Activated CD4-positive, alpha-beta T cell treated with anti-CD3 and anti-CD28 coated beads, Interleukin-2, amount 50 U/mL, for 4 hours (primary cell): Measurements from ENCODE around the gene FOXO6.
A peak's percentile ranks its signal among the peaks of the same experiment; 100 is the strongest.

ENCODE experiments used
- DNase-seq, 2 experiments: peaks; one replicate each; pipeline ENCODE4 v3.0.0-alpha.2; 2020

FOXO6 gene

DNA sequence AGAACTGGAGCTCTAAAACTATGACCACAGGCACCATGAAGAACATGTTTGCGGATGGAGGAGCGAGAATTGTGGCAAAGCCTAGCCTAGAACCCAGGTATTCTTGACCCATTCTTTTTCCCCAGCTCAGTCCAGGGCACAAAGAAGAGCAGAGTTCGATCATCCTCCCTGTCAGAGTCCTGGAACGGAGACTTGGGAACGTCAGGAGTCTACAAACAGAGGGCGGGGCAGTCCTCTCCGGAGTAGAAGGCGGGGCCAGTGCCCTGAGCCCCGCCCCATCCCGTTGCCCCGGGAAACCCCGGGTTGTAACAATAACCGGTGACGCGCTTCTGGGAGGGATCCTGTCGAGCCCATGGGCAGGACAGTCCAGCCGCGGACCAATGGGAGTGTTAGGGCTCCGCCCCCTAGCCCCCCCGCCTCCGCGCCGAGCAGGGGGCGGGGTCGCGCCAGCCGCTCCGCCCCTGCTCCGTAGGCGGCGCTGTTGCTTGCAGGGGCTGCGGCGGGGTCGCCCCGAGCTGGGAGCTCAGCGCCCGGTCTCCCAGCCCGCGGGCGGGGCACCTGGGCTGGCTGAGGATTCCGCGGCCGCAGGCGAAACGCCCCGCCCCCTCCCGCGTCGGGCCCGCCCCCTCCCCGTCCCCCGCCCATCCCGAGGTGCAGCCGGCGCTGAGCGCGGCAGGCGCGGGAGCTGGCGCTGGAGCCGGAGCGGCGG is at the start of gene FOXO6:
TSS of gene FOXO6 (plus strand) at position 649 of the 709 bp plus-strand sequence.
- peak; percentile 88 to 89 for DNase-seq

DNA sequence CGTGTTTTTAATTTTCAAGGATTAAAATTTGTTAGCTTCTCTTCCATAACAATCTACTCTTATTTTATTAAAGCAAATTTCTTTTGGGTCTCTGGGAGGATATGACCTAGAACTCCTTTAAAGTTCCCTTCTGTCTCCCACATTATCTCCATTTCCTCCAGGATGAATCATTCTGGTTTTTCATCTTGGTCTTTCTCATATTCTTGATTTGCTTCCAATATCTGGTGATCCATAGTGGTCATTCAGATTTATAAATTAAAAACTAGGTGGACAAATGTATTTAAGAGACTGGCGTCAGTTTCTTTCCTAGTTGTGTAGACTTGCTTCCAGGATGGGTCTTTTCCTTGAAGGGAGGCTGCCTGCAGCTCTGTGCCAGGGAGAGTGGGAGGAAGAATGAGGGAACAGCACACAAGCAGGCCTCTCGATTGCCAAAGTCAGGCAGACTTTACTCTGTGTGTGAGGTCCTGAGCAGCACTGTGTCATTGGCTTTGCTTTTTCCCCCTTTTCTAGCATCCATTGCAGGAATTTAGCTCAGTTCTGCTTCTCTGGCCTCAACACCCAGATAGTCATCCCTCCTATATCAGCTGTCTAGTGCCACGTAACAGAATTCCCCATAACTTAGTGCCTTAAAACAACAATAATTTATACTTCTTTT is 48.1 kb upstream of the FOXO6 start:
- DNase-seq: no peak

GRCh38 chr1:41313661-41314131 is 47.5 kb upstream of the FOXO6 start:
- no peak for DNase-seq

DNA sequence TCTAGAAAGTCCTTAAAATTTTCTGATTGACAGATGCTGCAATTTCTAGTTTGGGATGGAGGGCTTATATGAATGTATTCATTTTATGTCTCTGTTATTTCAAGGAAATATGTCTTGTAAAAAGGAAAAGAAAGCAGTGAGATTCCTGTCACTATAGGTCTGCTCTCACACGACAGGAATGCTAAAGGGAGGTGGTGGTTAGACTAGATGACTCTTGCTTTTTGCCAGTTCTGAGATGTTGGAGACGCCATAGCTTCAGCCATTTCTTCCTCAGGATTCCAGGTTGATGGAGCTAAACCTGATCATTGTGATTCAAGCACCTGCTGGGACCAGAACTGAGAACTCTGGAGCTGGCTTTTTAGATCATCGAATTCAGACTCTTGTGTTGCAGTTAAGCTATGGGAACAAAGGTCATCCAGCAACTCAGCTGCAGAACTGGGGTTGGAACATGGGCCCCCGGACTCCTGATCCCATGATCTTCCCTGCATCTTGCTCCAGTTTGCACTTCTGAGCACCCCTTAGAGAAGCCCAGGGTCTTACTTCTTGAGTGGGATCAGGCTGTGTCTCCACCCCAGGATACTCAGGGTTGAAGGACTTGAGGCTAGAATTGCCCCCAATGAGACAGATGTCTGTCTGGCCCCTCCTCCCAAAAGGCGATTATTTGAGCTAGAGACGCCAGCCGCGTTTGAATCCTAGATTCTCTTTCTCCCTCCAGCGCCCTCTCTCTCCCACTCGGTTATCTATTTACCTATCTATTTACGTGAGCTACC is 46.7 kb upstream of the FOXO6 start:
- no peak for DNase-seq

DNA sequence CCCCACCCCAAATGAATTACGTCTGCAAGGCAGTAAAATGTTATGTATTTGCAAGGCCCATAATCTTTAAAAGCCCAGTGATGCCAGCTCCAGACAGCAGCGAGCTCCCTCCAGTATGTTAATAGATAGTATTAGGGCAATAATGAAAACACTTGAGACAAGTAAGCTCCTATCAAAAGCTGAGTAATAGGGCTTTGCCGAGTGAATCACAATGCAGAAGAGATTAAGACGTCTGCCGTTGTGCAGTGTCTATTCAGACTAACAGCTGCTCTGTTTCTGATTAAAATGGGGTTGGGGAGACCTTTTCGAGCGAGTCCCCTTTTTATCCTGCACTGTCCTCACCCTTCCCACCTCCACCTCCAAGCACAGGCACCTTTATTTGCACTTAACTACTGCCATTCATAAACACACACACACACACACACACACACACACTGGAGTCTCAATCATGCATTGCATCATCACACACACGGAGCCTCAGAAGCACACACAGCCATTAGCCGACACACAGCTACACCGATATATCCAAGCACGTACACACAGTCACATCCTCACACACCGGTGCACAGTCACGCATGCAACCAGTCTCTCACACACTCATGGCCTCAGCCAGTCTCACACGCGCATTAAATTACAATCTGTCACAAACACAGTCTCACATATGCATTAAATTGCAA is 46.0 kb upstream of the FOXO6 start:
- DNase-seq: no peak

- no peak for DNase-seq
Observed at GRCh38 chr1:41315871-41316270, 45.4 kb upstream of the FOXO6 start.

- DNase-seq: no peak
Observed at GRCh38 chr1:41317361-41317760, 43.9 kb upstream of the FOXO6 start.

- DNase-seq: no peak
Observed at GRCh38 chr1:41318135-41318534, 43.1 kb upstream of the FOXO6 start.

DNA sequence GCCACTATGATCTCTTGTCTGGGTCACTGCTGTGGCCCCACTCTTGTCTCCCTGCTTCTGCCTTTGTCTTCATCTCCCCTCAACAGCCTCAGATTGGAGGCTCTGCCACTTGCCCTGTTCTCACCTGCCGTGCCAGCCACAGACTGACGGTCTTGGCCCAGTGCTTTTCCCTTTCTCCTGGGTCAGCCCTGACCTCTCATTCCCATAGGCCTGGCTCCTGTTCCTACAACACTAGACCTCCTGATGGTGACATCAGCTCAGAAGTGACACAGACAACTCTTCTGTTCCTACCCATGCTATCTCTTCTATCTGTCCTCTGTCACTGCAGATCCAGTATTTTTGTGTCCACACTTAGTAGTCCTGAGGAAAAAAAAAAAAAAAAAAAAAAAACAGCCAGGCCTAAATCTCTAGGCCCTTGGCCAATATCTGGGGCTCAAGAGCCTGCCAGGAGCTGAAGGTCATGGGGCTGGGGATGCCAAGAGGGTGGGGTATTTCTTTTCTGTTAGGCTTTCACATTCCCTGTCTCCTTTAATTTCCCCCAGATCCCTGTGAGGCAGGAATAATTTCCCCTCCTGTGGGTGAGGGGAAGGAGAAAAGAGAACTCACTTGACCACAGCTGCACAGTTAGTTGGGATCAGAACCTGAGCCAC is 42.0 kb upstream of the FOXO6 start:
- DNase-seq: no peak

- no peak for DNase-seq
Observed at GRCh38 chr1:41319807-41320711, 41.2 kb upstream of the FOXO6 start.

DNA sequence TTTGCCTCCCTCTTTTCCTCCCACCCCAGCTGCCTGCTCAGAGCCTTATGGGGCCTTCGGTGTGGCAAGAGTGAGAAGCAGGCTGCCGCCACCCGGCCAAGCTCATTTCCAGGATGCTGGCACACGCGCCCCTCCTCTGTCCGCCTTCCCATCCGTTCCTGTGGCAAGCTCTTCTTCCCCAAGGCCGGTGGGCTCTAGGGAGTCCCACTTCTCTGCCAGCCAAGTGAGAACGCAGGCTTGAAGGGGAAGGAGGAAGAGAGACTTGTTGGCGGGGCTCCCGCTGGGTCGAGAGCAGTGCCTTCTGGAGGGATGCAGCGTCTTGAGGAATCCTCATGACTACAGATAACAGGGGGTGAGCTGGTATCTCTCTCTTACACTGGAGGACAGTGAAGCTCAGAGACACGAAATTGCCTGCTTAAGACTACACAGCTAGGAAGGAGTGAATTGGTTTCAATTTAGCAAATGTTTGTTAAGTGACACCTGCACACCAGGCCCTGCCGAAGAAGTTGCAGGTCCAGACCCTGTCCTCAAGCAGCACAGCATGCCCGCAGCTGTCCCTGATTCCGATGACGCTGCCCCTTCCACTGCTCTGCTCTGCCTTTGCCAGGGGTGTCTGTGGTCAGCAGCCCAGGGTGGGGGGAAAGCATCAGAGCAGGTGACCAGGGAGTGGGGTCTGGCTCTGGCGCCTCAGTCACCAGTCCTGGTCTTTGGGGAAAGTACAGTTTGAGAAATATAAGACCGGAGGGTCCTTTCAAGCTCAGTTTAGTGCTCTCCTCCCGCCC is 40.1 kb upstream of the FOXO6 start:
- DNase-seq: no peak

DNA sequence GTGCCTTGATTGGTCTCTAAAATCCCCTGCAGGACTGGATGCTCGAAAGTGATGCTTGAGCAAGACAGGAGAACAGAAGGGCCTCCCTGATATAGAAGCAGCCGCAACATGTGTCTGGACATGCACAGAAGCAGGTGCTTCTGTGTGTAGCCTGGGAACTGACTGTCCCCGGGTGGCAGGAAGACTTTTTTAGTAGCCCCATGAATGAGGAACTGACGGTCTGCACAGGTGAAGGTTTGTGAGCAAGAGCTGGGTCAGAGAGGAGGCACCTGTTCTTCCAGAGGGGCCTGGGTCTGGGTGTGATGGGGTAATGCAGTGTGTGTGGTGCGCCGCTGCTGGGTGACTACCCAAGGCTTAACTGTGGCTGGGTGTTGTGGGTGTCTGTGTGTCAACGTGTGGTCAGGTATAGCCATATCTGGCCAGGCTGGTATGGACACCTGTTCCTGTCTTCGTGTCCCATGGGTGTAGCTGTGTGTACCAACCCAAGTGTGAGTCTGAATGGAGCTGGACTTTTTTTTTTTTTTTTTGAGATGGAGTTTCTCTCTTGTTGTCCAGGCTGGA is 39.1 kb upstream of the FOXO6 start:
- DNase-seq: no peak

DNA sequence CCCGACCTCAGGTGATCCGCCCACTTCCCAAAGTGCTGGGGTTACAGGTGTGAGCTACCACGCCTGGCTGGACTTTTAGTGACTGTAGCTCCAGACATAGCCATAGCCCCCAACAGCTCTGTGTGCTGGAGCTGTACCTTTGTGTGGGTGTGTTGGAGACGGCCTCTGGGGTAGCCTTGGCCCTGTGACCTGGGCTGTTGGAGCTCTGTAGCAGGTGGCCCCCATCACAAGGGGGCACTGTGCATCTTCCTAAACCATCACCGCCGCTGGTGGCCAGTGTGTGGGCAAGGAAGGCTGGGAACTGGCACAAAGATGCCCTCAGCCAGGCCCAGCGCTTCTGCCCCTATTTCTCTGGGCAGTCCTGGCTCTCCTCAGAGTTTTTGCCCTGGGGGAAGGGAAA is 38.4 kb upstream of the FOXO6 start:
- DNase-seq: no peak

GRCh38 chr1:41323243-41323642 is 38.0 kb upstream of the FOXO6 start:
- DNase-seq: no peak

DNA sequence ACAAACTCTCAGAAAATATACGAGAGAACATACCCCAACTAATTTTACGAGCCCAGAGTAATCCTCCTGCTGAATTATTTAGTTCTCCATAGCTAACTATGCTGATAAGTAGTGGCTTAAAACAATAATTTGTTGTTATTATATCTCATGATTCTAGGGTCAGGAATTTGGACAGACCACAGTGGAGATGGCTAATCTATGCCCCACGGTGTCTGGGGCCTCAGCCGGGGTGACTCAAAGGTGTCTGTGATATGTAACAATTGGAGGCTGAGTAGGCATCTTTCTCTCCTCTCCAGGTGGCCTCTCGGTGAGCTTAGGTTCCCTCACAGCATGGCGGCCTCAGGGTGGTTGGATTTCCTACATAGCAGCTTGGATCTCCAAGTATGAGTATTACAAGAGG is 35.4 kb upstream of the FOXO6 start:
- DNase-seq: no peak

DNA sequence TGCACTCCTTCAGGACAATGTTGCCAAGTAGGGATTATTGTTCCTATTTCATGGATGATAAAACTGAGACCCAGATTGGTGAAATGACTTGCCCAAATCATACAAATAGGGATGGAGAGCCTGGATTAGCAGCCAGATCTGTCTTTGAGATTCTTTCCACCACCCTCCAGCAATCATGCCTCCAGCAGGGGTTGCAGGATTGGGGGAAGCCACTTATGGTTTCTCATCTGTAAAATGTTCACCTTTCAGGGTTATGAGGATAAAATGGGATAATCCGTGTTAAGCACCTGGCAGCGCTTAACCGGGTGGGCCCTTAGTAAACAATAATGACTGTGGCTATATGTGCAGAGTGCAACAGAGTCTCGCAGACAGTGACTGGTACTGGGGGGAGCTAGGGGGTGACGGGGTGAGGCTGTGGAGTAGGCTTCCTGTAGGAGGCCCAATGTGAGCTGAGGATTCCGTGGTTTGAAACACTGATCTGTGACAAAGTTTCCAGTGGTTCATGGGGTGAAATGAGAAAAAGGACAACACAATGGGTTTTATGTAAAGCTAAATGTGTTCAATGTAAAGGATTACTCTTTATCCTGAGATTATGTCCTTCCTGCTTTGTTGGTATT is 33.7 kb upstream of the FOXO6 start:
- DNase-seq: no peak

DNA sequence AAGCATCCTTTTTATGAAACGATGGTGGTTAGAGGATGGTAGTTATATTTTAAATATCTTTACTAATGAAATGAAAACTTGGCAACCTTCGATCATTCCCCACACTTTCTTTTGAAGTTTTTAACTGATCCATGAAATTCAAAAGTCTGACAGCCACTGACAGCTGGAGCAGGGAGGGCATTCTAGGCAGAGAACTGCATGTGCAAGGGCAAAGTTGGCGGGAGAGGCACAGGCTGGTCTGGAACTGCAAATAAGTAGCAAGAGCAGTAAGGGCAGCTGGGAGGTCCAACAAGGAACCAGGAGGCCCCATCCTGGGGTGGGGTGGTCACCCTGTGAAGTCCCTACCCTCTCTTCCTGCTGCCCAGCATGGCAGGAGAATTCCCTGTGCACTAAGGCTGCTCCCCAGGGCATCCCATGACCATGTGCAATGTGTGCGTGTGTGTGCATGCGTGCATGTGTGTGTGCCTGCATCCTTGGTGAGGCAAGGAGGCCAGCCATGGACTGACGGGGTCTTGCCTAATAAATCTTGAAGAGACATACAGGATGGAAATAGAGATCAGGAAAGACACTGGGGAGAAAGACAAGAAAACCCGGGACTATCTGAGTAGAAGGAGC is 33.1 kb upstream of the FOXO6 start:
- DNase-seq: no peak

GRCh38 chr1:41328780-41329640 is 32.2 kb upstream of the FOXO6 start:
- no peak for DNase-seq
